ENCODE data around the gene CCDC92.

The CCDC92 gene

GRCh38 chr12:124001343-124001742 is 28.7 kb upstream of the CCDC92 start:
- no peak for FAIRE-seq

- FAIRE-seq, result no peak
These were observed 27.5 kb upstream of the CCDC92 start for GRCh38 chr12:124000111-124000510.

DNA sequence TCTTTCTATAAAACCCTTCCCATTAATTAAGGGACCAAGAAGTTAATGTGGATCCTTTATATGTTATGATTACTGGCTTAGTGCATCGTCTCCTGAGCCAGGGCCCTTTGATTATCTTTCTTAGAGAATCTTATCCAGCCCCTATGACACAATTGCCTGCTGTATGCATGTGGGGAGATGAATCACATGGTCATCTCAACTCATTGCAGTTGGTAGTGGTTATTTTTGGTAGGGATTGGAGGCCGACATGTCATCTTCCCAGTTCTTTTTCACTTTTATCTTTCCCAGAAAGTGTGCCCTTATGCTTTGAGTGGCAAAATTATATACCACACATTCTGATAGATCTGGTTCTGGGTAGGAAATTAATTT is 26.3 kb upstream of the CCDC92 start:
- FAIRE-seq, result no peak

DNA sequence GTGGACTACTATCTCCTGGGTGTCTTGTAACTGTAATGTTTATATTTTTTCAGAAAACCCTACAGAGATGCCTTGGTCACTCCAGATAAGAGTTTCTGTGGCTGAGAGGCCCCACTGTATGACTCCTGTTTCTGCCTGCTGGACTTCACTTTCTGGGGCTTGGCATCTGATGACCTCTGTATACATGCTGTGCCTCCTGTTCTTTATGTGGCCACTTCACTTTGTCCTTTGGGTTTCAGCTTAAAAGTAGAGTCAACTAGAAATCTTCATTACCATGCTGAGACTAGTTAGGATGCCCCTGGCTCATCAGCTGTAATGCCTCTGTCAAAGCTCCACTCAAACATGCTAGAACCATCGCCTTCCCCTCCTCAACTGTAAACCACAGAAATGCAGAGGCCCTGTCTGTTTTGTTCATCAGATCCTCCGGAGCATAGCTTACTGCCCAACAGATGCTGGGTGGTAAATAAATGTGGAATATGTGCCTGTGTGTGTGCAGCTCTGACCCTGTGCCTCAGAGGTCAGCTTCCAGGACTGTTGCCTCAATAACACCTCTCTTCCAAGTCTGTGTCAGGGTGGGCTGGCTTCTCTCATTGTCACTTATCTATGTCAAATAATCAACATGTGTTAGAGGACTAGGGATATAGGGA is 25.8 kb upstream of the CCDC92 start:
- FAIRE-seq, result no peak

DNA sequence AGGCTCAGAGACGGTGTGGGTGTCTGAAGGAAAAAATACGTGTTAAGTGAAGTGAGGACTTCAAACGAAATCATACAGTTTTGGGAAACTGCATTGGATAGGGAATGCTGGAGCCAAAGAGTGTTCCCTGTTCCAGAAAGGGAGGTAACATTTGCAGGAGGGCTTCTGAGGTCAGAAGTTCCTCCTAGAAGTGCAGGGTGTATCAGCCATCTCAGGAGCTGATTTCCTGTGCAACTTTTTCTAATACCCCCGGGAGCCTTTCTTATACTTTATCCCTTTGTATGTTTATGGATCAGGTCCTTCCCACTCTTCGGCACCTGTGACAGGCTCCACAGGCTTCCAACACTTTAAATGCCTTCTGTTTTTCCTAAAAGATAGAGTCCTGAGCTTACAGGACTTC is 25.3 kb upstream of the CCDC92 start:
- FAIRE-seq, result no peak

DNA sequence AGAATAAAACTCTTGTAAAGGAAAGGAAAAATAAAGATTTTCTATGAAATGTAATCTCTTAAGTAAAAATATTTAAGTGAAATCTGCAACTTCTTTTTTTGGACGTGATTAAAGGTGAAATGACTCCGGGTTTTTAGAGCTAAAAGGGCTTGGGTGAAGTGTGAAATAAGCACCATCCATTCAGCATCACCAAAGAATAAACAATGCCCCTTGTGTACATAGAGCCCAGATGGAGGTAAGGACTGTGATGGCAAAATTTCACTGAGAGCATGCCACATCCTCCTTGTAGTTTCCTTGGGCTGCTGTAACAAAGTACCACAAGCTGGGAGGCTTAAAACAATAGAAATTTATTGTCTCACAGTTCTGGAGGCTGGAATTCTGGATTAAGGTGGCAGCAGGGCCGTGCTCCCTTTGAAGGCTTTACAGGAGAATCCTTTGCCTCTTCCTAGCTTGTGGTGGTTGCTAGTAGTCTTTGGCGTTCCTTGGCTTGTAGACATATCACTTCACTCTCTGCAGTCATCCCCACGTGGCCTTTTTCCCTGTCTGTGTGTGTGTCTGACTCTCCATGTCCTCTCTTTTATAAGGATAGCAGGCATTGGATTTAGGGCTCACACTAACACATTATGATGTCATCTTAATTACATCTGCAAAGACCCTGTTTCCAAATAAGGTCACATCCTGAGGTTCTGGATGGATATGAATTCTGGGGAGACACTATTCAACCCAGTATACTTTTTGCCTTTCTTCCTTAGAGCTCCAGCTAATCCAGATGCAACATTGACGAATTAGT is 24.6 kb upstream of the CCDC92 start:
- FAIRE-seq, result no peak

GRCh38 chr12:123996581-123996980 is 23.9 kb upstream of the CCDC92 start:
- FAIRE-seq, result no peak

DNA sequence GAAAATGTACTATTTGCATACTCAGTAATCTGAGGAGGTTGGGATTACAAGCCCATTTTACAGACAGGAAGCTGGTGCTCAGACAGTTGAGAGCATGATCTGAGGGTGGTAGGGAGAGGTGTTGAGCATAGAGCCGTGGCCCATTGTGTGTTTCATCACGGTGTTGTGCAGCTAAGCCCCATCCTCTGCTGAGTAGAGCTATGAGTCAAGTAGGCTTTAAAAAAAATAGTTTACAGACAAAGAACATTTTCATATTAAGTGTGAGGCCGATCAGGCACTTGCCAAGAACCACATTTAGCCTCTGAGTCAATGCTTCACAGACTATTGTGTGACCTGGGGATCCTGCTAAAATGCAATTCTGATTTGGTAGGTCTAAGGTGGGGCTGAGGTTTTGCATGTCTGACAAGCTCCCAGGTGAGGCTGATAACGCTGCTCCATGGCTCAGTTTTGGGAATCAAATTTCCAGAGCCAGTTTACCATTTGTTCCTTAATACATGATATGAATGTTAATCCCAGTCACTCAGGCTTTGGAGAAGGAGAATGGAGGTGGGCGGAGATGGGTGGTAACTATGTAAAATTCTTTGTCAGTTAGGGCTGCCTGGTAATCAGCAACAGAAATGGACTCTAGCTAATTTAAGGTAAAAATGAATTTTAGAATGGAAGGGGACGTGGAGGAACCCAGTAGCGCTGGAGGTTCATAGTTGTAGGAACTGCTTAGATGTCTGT is 22.6 kb upstream of the CCDC92 start:
- no peak for FAIRE-seq

DNA sequence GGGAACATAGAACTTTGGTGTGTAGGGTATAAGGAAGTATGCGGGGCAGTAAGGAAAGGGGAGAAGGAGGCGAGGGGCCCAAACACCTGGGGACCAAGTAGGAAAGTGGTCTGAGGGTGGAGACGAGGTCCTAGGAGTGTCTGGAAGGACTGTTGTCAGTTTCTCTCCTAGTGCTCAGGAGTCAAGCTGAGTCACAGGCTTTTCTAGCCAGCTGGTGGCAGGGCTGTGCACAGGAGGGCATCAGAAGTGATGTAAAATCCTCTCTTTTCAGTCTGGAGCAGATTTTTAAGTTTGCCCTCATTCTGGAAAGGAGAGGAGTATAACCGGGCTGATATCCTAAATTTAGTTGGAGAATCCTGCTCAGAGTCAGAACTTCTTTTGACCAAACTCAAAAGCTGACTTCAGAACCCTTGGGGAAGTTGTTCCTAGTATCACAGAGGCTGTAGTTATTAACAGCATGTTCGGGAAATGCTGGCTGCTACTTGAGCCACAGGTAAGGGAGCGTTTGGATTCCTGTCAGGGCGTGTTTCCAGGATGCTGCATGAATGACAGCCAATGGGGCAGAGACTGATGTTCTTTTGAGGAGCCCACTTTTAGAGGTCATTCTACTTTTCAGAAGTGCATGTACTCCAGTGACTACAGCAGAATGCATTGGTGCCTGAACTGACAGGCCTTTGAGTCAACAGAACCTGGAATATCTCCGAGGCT is 19.6 kb upstream of the CCDC92 start:
- no peak for FAIRE-seq

DNA sequence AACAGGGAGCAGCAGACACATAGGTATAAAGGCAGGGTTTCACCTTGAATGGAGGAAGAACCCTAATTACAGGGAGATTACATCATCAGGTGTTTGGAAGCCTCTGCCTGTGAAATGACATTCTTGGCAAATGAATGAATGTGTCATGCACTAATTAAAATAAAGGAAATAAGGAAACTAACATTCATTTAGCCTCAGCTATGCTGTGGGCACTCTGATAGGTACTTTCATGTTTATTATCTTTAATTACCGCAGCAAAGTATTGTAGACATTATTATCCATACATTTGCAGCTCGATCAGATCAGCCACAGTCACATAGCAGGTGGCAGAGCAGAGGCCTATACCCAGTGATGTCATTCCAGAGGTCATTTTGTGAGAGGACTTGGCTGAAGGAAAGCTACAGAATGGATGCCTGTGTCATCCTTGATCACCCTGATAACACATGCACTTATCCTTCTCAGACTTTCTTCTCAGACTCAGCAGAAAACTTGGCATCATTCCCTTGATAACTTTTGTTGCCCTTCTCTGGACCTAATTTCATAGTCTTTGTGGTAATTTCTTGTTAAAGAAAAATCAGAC is 18.8 kb upstream of the CCDC92 start:
- no peak for FAIRE-seq

DNA sequence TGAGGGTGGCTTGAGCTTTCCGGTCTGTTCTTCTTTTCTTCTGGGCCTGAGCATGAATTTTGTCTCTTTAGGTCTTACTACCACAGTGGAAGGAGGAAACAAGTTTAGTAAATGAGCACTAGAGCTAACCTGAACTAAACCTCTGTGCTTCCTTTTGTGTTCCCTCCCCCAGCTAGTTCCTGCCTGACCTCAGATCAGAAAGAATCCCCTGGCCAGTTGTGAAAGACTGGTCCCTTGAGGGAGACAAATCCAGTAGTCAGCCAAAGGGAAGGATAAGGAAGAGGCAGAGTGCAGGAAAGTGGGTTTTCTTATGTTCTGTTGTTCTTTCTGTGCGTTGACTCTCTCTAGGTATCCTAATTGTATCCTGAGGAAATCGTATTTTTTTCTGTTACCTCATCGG is 17.9 kb upstream of the CCDC92 start:
- no peak for FAIRE-seq

DNA sequence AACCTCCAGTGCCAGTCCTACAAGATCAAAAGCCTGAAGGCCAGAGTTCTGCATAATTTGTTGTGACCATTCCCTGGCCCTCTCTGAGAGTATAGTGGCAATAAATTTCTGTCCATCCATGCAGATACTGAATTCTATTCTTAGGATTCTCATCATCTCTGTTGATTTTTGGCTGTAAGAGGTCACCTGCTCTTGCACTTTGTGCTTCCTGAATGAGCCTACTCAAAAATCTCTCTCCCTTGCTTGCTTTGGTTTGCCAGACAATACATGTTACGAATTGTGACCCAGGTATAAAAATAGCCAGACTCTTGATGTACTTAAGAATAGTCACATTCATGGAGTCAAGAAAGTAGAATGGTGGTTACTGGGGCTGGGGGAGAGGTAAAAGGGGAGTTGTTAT is 17.1 kb upstream of the CCDC92 start:
- no peak for FAIRE-seq

- FAIRE-seq, result no peak
These were observed 16.5 kb upstream of the CCDC92 start for GRCh38 chr12:123989168-123989567.

- no peak for FAIRE-seq
These were observed 14.4 kb upstream of the CCDC92 start for GRCh38 chr12:123987022-123987421.

DNA sequence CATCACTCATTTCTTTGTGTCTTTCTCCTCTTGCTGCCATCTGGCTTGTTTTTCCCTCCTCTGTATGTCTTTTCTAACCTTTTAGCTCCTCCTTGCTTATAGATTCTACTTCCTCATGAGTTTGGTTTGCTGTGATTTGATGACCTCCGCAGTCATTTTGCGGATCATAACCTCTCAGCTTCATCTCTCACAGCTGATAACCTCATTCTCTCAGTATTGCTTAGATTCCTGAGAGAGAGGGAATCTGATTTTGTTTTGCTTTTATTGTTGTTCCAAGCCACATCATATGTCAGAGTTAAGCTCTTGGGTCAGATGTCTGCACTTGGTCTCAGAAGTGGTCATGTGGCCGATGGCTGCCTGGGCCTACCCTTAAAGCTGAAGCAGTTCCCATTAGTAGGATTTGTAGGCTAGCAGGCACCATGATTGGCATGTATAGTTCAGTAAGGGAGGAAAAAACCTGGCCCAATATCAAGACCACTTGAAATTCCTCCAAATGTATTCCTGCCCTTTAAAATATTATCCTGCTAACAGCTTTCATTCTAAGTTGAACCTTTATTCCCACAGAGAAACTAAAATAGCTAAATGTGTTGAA is 13.8 kb upstream of the CCDC92 start:
- no peak for FAIRE-seq

GRCh38 chr12:123984903-123985302 is 12.3 kb upstream of the CCDC92 start:
- FAIRE-seq, result no peak

DNA sequence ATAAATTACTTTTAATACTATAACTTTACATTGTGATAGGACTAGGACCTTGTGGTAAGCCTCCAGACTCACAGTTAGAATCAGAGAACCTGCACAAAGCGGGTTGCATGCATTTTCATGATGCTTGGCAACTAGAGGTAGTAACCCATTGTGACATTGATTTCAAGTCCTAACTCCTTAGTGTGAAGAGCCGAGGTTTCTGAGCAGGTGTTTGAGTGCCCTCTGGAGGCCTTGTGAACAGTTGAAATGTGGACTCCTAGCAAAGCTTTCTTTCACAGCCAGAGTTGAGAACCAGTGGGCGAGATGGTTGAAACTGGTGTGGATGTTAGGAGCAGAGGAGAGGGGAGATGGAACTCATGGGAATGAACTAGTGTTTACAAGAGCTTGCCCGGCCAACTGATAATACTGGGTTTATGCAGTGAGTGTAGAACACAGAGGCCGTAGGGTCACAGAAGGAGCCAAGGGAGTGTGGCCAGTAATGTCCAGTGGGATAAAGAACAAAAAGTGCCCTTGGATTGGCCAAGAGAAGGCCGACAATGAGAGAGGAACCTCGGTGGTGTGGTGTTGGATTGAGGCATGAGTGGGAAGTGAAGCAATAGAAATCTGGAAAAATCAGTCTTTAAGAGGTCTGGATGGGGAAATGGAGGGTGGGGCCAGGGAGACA is 11.3 kb upstream of the CCDC92 start:
- FAIRE-seq, result peak; percentile 91

GRCh38 chr12:123982269-123982668 is 9.6 kb upstream of the CCDC92 start:
- FAIRE-seq, result no peak

GRCh38 chr12:123979566-123979965 is 6.9 kb upstream of the CCDC92 start:
- FAIRE-seq, result no peak

GRCh38 chr12:123976227-123976826 is 3.7 kb upstream of the CCDC92 start:
- no peak for FAIRE-seq

- FAIRE-seq, result no peak
These were observed 1.1 kb upstream of the CCDC92 start for GRCh38 chr12:123973552-123974341.
